K562 (cell line): ENCODE measurements around the gene COA3.

Experiments
- AFF4 ChIP-seq: sonication (generic); formaldehyde crosslinking; IDR thresholded peaks from 2 replicates; pipeline ENCODE4 v1.8.0; 2023; ENCODE audit warnings: mild to moderate bottlenecking, missing genetic modification reagents
- CTCF ChIP-seq, 3 experiments: IDR thresholded peaks in 2 of 3; conservative IDR thresholded peaks in 1 of 3; 2 replicates each; pipeline ENCODE4 v1.5.1; 2011 to 2012; ENCODE audit warnings: low read length in 3 of 3, mild to moderate bottlenecking in 3 of 3, control low read depth in 2 of 3, improper control_type of control experiment in 1 of 3, inconsistent platforms in 1 of 3, low read depth in 1 of 3, mixed read lengths in 1 of 3, moderate library complexity in 1 of 3; ENCODE audit not compliant: insufficient read depth in 2 of 3
- DPF2 ChIP-seq: fragments of 450-650 bp; IDR thresholded peaks from 2 replicates; pipeline ENCODE4 v1.6.1; 2016
- ELF1 ChIP-seq: fragments of 200-800 bp; sonication (Bioruptor generic); IDR thresholded peaks from 2 replicates; pipeline ENCODE4 v1.6.1; 2016; ENCODE audit warnings: missing genetic modification characterization, missing compliant biosample characterization
- FUS ChIP-seq: fragments of 200-400 bp; formaldehyde crosslinking; optimal IDR thresholded peaks from 2 replicates; pipeline ENCODE3; 2017; ENCODE audit warnings: low read depth, low read length
- HCFC1 ChIP-seq: IDR thresholded peaks from 2 replicates; pipeline ENCODE4 v1.6.1; 2012; ENCODE audit warnings: low read depth, low read length, improper control_type of control experiment
- MYC ChIP-seq, 2 experiments: fragments of 250-450 bp in 1 of 2; sonication (Bioruptor Pico) in 1 of 2; IDR thresholded peaks; 2 replicates each; pipeline versions ENCODE4 v1.5.1 to v1.6.1; 2012 to 2021; ENCODE audit warnings: low read depth in 2 of 2, borderline replicate concordance in 1 of 2, improper control_type of control experiment in 1 of 2, low read length in 1 of 2, mild to moderate bottlenecking in 1 of 2, moderate library complexity in 1 of 2
- SMAD3 ChIP-seq: fragments of 450-650 bp; formaldehyde crosslinking; conservative IDR thresholded peaks from 2 replicates; pipeline ENCODE4 v1.4.0; 2020; ENCODE audit warnings: mild to moderate bottlenecking
- SMARCE1 ChIP-seq: fragments of 450-650 bp; IDR thresholded peaks from 2 replicates; pipeline ENCODE4 v1.7.1; 2016; ENCODE audit warnings: mild to moderate bottlenecking
- TF ChIP-seq, protein P1 (sequence below): fragments of 250-450 bp; sonication (Bioruptor Pico); IDR thresholded peaks from 2 replicates; pipeline ENCODE4 v1.8.0; 2021; ENCODE audit warnings: borderline replicate concordance, mild to moderate bottlenecking, moderate library complexity; ENCODE audit not compliant: poor library complexity, severe bottlenecking

DNA sequence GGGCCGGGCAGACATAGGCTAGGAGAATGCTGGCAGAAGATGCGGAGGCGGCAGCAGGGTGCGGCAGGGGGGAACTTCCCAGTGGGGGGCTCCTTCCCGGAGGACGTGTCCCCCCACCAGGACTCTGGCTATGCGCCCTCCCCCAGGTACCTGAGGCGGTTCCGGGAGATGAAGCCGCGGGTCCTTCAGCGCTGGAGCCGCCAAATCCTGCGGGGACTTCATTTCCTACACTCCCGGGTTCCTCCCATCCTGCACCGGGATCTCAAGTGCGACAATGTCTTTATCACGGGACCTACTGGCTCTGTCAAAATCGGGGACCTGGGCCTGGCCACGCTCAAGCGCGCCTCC, 14.7 kb downstream of the COA3 start:
- TF ChIP-seq DPF2, result no peak
- no peak for TF ChIP-seq ELF1 (tag)
- TF ChIP-seq SMARCE1, result no peak
- TF ChIP-seq SMAD3 (CRISPR knock-in tag), result no peak
- TF ChIP-seq MYC (IDR thresholded peaks at IDR 0.05; ENCODE audit: low read depth, low read length), result no peak
- no peak for TF ChIP-seq MYC (CRISPR knock-in tag; IDR thresholded peaks at IDR 0.05; ENCODE audit: borderline replicate concordance, low read depth)
- TF ChIP-seq HCFC1, result no peak
- TF ChIP-seq, protein P1, sequence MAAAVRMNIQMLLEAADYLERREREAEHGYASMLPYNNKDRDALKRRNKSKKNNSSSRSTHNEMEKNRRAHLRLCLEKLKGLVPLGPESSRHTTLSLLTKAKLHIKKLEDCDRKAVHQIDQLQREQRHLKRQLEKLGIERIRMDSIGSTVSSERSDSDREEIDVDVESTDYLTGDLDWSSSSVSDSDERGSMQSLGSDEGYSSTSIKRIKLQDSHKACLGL (CRISPR knock-in tag), result no peak
- TF ChIP-seq CTCF (IDR thresholded peaks at IDR 0.05 in 2 of 3, conservative IDR thresholded peaks at IDR 0.05 in 1 of 3; ENCODE audit: insufficient read depth in 2 of 3, low read depth in 1 of 3, low read length in 3 of 3), result no peak
- TF ChIP-seq FUS, result no peak
- TF ChIP-seq AFF4 (CRISPR knock-in tag), result no peak
